Measurements from ENCODE around the gene GJA9.
"Not testable (repeated sequence)": the region's sequence is repeated elsewhere in the genome, so short reads cannot be mapped to it uniquely, and the experiment has no call there.

The GJA9 gene

GRCh38 chr1:38881487-38881886, at the start of gene GJA9:
GJA9 (minus strand) TSS chr1:38881587; CDS start chr1:38876098, 5,489 bp downstream.
- DNase-seq (ENCODE audit: low spot score): no peak

- no peak for DNase-seq (ENCODE audit: low spot score)
These were observed 48.1 kb upstream of the GJA9 start for GRCh38 chr1:38929476-38929875.

GRCh38 chr1:38929054-38929453, 47.7 kb upstream of the GJA9 start:
- DNase-seq (ENCODE audit: low spot score): no peak

- no peak for DNase-seq (ENCODE audit: low spot score)
These were observed 44.7 kb upstream of the GJA9 start for GRCh38 chr1:38926091-38926490.

- DNase-seq (ENCODE audit: low spot score): no peak
These were observed 44.0 kb upstream of the GJA9 start for GRCh38 chr1:38925391-38925790.

- DNase-seq (ENCODE audit: low spot score): no peak
These were observed 42.2 kb upstream of the GJA9 start for GRCh38 chr1:38923607-38924006.

- no peak for DNase-seq (ENCODE audit: low spot score)
These were observed 37.7 kb upstream of the GJA9 start for GRCh38 chr1:38919130-38919529.

- no peak for DNase-seq (ENCODE audit: low spot score)
These were observed 37.2 kb upstream of the GJA9 start for GRCh38 chr1:38918568-38918967.

- DNase-seq (ENCODE audit: low spot score): no peak
These were observed 36.4 kb upstream of the GJA9 start for GRCh38 chr1:38917772-38918171.

GRCh38 chr1:38917337-38917736, 36.0 kb upstream of the GJA9 start:
- no peak for DNase-seq (ENCODE audit: low spot score)

- no peak for DNase-seq (ENCODE audit: low spot score)
These were observed 34.1 kb upstream of the GJA9 start for GRCh38 chr1:38915352-38915948.

- DNase-seq (ENCODE audit: low spot score): not testable (repeated sequence)
These were observed 33.5 kb upstream of the GJA9 start for GRCh38 chr1:38914908-38915307.

- no peak for DNase-seq (ENCODE audit: low spot score)
These were observed 27.4 kb upstream of the GJA9 start for GRCh38 chr1:38908821-38909220.

GRCh38 chr1:38905985-38906384, 24.6 kb upstream of the GJA9 start:
- no peak for DNase-seq (ENCODE audit: low spot score)

- DNase-seq (ENCODE audit: low spot score): no peak
These were observed 18.2 kb upstream of the GJA9 start for GRCh38 chr1:38899560-38899959.

GRCh38 chr1:38898653-38899230, 17.4 kb upstream of the GJA9 start:
- no peak for DNase-seq (ENCODE audit: low spot score)

- DNase-seq (ENCODE audit: low spot score): no peak
These were observed 14.8 kb upstream of the GJA9 start for GRCh38 chr1:38896169-38896568.

GRCh38 chr1:38892976-38893375, 11.6 kb upstream of the GJA9 start:
- DNase-seq (ENCODE audit: low spot score): no peak

GRCh38 chr1:38891753-38892152, 10.4 kb upstream of the GJA9 start:
- no peak for DNase-seq (ENCODE audit: low spot score)

GRCh38 chr1:38889589-38889988, 8.2 kb upstream of the GJA9 start:
- DNase-seq (ENCODE audit: low spot score): no peak

- no peak for DNase-seq (ENCODE audit: low spot score)
These were observed 7.3 kb upstream of the GJA9 start for GRCh38 chr1:38888423-38889333.

- no peak for DNase-seq (ENCODE audit: low spot score)
These were observed 3.7 kb upstream of the GJA9 start for GRCh38 chr1:38885092-38885491.

- DNase-seq (ENCODE audit: low spot score): no peak
These were observed 5.6 kb downstream of the GJA9 start for GRCh38 chr1:38875811-38876210.
